SJSA1 (cell line): ENCODE data around the gene WDR62. TPM values are rescaled to one million over a fixed set of nuclear protein-coding genes. Genes with fewer than 3 reads are reported as not detected.
"Not testable (repeated sequence)": the region's sequence is repeated elsewhere in the genome, so short reads cannot be mapped to it uniquely, and the experiment has no call there.

Source experiments
- DNase-seq, 2 experiments: peaks; one replicate each; pipeline ENCODE4 v3.0.0-alpha.2; 2015 to 2020; ENCODE audit warnings: low spot score in 2 of 2, low read depth in 1 of 2
- H3K27ac ChIP-seq: fragments of 250-450 bp; sonication (Bioruptor Pico); 2 replicates; pipeline ENCODE4 v1.5.1; 2020; ENCODE audit warnings: mild to moderate bottlenecking, moderate library complexity
- H3K27me3 ChIP-seq: fragments of 250-450 bp; sonication (Bioruptor Pico); replicated peaks from 2 replicates; pipeline ENCODE4 v1.5.1; 2020; ENCODE audit warnings: mild to moderate bottlenecking, moderate library complexity
- H3K36me3 ChIP-seq: fragments of 250-450 bp; sonication (Bioruptor Pico); 2 replicates; pipeline ENCODE4 v1.5.1; 2020; ENCODE audit warnings: mild to moderate bottlenecking
- H3K4me1 ChIP-seq: fragments of 250-450 bp; sonication (Bioruptor Pico); replicated peaks from 2 replicates; pipeline ENCODE4 v1.6.1; 2021; ENCODE audit warnings: mild to moderate bottlenecking
- H3K4me3 ChIP-seq: fragments of 250-450 bp; sonication (Bioruptor Pico); 2 replicates; pipeline ENCODE4 v1.5.1; 2020; ENCODE audit warnings: mild to moderate bottlenecking
- H3K9me3 ChIP-seq: fragments of 250-450 bp; sonication (Bioruptor Pico); replicated peaks from 2 replicates; pipeline ENCODE4 v1.5.1; 2020; ENCODE audit warnings: mild to moderate bottlenecking
- total RNA-seq: library from RNA; depleted of rRNA; stranded (reverse); fragments of >200 nt; shearing (Covaris generic); gene quantifications from 2 replicates; pipeline ENCODE4 v1.2.3, GENCODE V29; 2014

The WDR62 gene
- total RNA-seq, 1 experiment from 2014 or later, result 23.3 TPM

DNA sequence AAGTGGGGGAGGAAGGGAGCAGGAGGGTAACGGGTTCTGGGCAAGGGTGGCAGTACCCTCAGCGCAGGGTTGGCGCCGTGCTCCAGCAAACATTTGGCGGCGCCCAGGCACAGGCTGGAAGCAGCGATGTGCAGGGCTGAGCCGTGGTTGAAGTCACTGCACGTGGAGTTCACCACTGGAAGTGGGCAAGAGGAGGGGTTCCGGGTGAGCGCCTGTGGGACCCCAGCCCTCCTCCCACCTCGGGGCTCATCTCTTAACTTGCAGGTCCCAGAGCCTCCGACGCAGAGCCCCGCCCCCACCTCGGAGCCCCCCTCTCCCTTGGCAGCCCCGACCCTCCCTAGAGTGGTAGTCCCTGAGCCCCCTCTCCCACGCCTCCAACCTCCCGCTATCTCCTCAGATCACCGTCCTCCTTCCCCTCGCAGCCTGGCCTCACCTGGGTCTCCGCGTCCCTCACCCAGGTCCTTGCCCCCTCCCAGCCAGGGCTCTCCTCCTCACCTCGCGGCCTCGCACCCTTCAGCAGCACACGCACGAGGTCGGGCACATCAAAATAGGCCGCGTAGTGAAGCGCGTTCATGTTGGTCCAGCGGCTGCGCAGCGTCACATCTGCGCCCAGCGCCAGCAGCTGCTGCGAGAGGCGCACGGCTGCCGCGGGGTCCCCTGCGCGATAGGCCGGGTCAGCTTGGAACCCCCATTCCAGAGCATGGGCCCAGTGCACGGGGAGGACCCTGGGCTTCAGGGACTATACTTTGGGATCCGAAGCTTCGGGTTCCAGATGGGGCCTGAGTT lies 28.4 kb upstream of the WDR62 start:
- Histone ChIP-seq H3K27ac (no peak overlapping the region), H3K36me3 (peaks cover 15% of the 10 kb centered on the region), H3K4me3 (no peak overlapping the region), H3K4me1 (no peaks in the 10 kb centered on the region), H3K27me3 (no peaks in the 10 kb centered on the region), H3K9me3 (no peaks in the 10 kb centered on the region)
- no peak for DNase-seq

DNA sequence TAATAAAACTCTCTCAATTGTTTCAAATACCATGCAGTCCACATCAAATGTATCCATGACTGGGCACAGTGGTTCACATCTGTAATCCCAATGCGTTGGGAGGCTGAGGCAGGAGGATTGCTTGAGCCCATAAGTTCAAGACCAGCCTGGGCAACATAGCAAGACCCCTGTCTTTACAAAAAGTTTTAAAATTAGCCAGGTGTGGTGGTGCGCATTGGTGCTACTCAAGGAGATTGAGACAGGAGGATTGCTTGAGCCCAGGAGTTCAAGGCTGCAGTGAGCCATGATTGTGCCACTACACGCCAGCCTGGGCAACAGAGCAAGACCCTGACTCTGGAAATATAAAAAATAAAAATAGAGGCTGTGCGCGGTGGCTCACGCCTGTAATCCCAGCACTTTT lies 27.0 kb upstream of the WDR62 start:
- Histone ChIP-seq H3K4me3 (no peak overlapping the region), H3K9me3 (no peaks in the 10 kb centered on the region), H3K27me3 (no peaks in the 10 kb centered on the region), H3K27ac (no peak overlapping the region), H3K4me1 (peaks cover 4% of the 10 kb centered on the region), H3K36me3 (peaks cover 7% of the 10 kb centered on the region)
- no peak for DNase-seq

DNA sequence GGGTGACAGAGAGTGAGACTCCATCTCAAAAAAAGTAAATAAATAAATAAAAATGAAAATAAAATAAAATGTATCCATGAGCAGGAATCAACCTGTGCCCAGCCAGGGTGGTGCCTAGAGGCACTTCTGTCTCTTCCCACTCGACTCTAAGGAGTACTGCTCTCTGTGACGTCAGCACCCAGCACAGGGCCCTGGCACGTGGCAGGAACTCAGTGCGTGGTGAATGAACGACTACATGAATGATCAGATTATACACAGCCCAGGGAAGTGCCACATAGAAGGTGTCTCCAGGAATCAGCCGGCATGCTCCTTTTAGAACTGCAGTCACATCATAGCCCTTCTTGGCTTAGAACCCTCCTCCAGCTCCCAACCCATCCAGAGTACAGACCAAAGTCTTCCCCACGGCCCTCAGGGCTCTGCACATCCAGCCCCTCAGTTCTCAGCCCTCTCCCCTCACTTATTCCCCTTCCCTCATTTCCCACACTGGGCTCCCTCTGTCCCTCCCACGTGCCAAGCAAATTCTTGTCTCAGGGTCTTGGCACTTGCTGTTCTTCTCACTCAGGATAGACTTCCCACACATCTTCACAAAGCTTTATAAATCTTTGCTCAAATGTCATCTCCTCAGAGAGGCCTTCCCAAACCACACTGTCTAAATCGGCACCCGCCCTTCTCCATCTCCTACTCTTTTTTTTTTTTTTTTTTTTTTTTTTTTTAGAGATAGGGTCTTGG lies 26.2 kb upstream of the WDR62 start:
- Histone ChIP-seq H3K27ac (no peak overlapping the region), H3K36me3 (peaks cover 7% of the 10 kb centered on the region), H3K4me1 (peaks cover 10% of the 10 kb centered on the region), H3K9me3 (no peaks in the 10 kb centered on the region), H3K4me3 (no peak overlapping the region), H3K27me3 (no peaks in the 10 kb centered on the region)
- DNase-seq, result no peak

DNA sequence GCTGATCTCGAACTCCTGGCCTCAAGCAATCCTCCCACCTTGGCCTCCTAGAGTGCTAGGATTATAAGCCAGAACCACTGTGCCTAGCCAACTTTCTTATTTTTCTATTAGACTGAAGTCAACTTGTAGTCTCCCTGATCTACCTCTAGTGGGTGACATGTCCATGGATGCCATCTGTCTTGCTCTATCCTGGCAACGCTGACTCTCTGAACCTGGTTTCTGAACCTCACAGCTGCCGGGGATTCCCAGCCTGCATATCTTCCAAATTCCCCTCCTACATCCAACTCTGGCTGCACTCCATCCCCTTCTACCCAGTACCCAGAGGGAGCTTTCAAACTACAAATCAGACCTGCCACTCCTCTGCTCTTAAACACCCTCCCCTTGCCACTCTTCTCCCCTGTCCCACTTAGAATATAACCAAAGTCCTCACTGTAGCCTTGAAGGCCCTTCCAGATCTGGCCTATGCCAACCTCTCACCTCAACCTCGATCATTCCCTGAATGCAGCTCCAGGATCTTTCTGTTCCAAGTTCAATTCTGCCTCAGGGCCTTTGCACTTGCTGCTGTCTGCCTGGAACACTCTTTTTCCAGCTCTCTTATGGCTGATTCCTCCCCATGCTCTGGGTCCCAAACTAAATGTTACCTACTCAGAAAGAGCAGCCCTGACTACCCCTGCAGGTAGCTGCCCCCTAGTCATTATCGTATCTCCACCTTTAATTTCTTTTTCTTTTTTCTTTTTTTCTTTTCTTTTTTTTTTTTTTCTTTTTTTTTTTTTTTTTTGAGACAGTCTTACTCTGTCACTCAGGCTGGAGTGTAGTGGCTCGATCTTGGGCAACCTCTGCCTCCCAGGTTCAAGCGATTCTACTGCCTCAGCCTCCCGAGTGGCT lies 24.2 kb upstream of the WDR62 start:
- Histone ChIP-seq H3K9me3 (no peaks in the 10 kb centered on the region), H3K4me1 (peaks cover 10% of the 10 kb centered on the region), H3K27ac (no peak overlapping the region), H3K4me3 (no peak overlapping the region), H3K36me3 (no peaks in the 10 kb centered on the region), H3K27me3 (no peaks in the 10 kb centered on the region)
- no peak for DNase-seq

DNA sequence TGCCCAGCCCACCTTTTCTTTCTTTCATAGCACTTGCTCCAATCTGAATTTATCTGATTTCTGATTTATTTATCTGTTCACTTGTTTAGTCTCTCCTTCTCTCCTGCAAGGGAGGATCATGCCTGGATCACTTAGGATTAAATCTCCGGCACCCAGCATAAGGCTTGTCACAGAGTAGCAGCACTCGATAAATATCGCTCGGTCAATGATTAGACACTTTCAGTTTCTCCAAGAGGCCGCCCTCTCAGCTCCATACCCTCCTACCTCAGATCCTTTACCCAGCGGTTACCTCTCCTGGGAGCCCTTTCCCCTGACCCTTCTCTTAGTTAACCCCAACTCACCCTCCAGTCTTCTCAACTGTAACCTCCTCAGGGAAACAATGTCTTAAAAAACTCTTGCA lies 23.4 kb upstream of the WDR62 start:
- no peaks in the 10 kb centered on the region for H3K9me3 ChIP-seq
- H3K27me3 ChIP-seq, result no peaks in the 10 kb centered on the region
- no peak overlapping the region for H3K27ac ChIP-seq
- peaks cover 10% of the 10 kb centered on the region for H3K4me1 ChIP-seq
- no peaks in the 10 kb centered on the region for H3K36me3 ChIP-seq
- no peak overlapping the region for H3K4me3 ChIP-seq
- DNase-seq, result no peak

DNA sequence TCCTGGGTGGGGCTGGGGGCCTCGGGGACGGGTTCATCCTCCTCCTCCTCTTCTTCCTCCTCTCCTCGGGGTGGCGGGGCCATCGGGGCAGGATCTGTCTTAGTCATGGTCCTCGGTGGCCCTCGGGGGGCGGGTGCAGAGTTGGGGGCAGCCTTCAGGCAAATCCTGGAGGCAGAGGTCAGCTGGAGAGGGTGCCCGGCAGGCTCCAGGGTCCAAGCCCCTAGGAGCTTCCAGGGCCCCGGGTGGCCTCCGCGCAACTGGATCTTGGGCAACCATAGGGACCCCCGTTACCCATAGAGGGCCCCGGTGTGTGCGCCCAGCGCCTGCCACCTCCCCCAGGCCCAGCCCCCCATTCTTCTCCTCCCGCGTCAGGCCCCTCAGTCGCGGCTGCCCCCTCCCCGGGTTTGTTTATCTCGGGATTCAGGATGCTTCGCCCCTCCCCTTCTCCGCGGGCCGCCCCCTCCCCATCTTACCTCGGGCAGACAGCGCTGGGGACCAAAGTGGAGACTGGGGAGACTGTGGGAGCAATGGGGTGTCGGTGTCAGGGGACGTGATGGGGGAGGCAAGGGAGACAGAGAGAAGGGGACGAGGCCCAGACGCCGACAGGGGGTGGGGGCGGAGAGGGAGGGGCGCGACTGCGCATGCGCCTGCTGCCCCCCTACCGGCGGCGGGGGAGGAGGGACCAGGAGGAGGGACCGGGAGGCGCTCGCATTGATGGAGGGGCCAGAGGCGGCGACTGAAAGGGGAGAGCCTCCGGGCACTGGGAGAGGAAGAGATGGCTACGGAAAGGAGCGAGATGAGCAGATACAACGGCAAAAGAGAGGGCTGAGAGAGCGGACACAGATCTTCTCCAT lies 22.2 kb upstream of the WDR62 start, which contains the start of gene CLIP3:
CLIP3 (minus strand) TSS at position 623 of the 854 bp plus-strand sequence; CDS start at position 107, 516 bp downstream.
- DNase-seq, result peak; percentile 41 to 84
- Histone ChIP-seq H3K27me3 (no peaks in the 10 kb centered on the region), H3K4me1 (peaks cover 10% of the 10 kb centered on the region), H3K27ac (no peak within 1 kb of the TSS), H3K36me3 (no peaks in the 10 kb centered on the region), H3K4me3 (peak within 1 kb of the TSS; percentile 47), H3K9me3 (no peaks in the 10 kb centered on the region)

DNA sequence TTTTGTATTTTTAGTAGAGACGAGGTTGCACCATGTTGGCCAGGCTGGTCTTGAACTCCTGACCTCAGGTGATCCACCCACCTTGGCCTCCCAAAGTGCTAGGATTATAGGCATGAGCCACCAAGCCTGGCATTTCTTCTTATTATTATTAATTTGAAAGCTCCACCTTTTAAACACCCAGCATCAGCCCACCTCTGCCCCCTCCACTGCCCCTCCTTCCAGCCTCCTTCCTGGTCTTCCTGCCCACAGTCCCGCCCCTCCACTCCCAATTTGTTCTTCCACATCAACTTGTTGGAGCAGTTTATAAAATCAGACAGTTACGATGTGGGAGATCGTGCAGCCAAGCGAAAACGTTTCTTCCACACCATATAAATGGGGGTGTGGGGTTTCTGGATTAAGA lies 14.2 kb upstream of the WDR62 start:
- no peak overlapping the region for H3K27ac ChIP-seq
- H3K4me3 ChIP-seq, result no peak overlapping the region
- no peaks in the 10 kb centered on the region for H3K36me3 ChIP-seq
- no peak for DNase-seq
- H3K9me3 ChIP-seq, result no peaks in the 10 kb centered on the region
- H3K27me3 ChIP-seq, result no peaks in the 10 kb centered on the region
- H3K4me1 ChIP-seq, result peaks cover 6% of the 10 kb centered on the region; the same call in 1 of the 2 replicates

DNA sequence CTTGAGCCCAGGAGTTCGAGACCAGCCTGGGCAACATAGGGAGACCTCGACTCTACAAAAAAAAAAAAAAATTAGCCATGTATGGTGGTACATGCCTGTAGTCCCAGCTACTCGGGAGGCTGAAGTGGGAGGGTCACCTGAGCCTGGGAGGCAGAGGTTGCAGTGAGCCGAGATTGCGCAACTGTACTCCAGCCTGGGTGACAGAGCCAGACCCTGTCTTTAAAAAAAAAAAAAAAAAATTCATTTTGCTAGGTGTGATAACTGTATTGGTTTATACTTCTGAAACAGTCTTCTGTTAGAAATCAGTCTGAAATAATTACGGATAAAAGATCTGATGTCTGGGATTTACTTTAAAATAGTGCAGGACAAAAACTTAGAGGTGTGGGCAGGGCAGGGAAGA lies 13.6 kb upstream of the WDR62 start:
- not testable (repeated sequence) for H3K4me3 ChIP-seq, H3K27me3 ChIP-seq, DNase-seq, H3K4me1 ChIP-seq, H3K36me3 ChIP-seq, H3K27ac ChIP-seq, H3K9me3 ChIP-seq

DNA sequence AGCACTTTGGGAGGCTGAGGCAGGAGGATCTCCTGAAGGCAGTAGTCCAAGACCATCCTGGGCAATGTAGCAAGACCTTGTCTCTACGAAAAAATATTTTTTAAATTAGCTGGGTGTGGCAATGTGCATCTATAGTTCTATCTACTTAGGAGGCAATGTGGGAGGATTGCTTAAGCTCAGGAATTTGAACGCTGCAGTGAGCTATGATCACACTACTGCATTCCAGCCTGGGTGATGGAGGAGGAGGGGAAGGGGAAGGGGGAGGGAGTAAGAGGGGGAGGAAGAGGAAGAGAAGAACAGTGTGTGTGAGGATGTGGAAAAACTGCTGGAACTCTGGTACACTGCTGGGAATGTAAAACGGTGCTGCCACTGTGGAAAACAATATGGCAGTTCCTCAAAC lies 12.9 kb upstream of the WDR62 start:
- no peaks in the 10 kb centered on the region for H3K27me3 ChIP-seq
- no peak for DNase-seq
- H3K4me1 ChIP-seq, result peaks cover 6% of the 10 kb centered on the region; the same call in 1 of the 2 replicates
- no peaks in the 10 kb centered on the region for H3K9me3 ChIP-seq
- H3K4me3 ChIP-seq, result no peak overlapping the region
- no peaks in the 10 kb centered on the region for H3K36me3 ChIP-seq
- H3K27ac ChIP-seq, result no peak overlapping the region

DNA sequence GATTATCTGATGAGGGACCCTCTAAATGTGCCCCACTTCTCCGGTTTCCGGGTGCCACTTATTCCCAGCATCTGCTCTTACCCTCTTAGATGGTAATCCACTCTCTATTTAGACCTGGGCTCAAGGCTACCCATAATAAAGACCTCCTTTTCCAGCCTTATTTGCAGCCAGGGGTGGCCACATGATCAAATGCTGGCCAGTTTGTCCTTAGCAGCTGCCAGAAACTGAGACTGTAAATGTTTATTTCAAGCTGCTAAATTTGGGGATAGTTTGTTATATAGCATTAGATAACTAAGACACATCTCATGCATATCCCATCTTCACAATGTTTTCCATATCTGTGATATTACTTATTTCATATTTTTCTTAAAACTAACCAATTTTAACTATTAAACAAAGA lies 10.7 kb upstream of the WDR62 start:
- Histone ChIP-seq H3K4me3 (no peak overlapping the region), H3K27me3 (no peaks in the 10 kb centered on the region), H3K4me1 (peaks cover 6% of the 10 kb centered on the region; the same call in 1 of the 2 replicates), H3K27ac (no peak overlapping the region), H3K36me3 (no peaks in the 10 kb centered on the region), H3K9me3 (no peaks in the 10 kb centered on the region)
- no peak for DNase-seq

DNA sequence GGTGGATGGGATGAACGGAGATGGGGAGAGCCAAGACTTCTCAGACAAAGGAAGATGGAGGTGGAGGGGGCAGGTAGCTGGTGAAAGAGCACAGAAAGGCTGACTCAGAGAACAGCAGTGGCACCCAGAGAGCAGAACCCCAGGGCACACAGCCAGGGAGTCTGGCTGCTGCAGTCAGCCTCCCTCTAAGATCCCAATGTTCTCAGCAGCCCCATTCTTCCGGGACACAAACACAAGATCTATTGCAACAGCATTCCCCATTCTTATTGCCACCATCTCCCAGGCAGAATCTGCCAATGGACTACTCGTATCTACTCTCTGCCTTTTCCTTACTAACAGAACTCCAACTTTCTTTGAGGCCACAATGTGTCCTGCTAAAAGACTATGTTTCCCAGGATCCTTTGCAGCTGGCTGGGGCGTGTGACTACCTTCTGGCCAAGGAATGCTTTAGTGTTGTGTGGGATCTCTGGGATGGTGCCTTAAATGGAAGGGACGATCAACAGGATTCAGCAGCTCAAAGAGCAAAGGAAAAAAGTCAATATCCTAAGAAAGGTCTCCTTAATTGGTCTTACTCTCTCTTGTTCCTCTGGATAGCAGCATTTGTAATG lies 8.2 kb upstream of the WDR62 start:
- Histone ChIP-seq H3K27me3 (no peaks in the 10 kb centered on the region), H3K27ac (no peak overlapping the region), H3K9me3 (no peaks in the 10 kb centered on the region), H3K4me3 (no peak overlapping the region), H3K36me3 (no peaks in the 10 kb centered on the region), H3K4me1 (peaks cover 3% of the 10 kb centered on the region; the same call in 1 of the 2 replicates)
- DNase-seq, result no peak

DNA sequence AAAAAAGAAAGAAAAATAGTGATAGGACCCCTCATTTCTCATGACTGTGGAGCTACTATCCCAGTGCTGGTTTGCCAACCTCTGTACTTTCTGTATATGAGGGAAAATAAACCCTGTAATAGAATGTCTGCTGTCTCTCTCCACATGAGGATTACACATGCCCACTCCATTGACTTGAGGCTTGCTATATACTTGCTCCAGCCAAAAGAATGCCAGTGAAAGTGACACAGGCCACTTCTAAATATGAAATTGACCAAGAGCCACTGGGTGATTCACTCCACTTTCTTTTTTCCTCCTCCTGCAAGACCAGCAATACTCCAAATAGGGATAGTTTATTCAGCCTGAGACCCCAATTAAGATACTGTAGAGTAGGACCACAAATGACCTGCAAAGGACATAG lies 6.9 kb upstream of the WDR62 start:
- no peak for DNase-seq
- H3K27me3 ChIP-seq, result no peaks in the 10 kb centered on the region

More for the DNA sequence above, 6.9 kb upstream of the WDR62 start:
- Histone ChIP-seq H3K9me3 (no peaks in the 10 kb centered on the region), H3K27ac (no peak overlapping the region), H3K4me3 (no peak overlapping the region), H3K4me1 (no peaks in the 10 kb centered on the region), H3K36me3 (no peaks in the 10 kb centered on the region)
